HG02973 (cell line): ENCODE results near the gene ZFHX3.
"Not testable (repeated sequence)": the region's sequence is repeated elsewhere in the genome, so short reads cannot be mapped to it uniquely, and the experiment has no call there.

Experiments
- ATAC-seq: cut with Tn5 transposase; IDR thresholded peaks from one replicate; pipeline ENCODE4 v1.9.1; 2021; ENCODE audit warnings: moderate library complexity; ENCODE audit not compliant: unreplicated experiment

The ZFHX3 gene

GRCh38 chr16:73047536-73048291 lies at the start of gene ZFHX3:
TSS of gene ZFHX3 (minus strand) at chr16:73048128. CDS start at chr16:72960145, 87,983 bp downstream.
- peak; percentile 62 for ATAC-seq

- ATAC-seq = no peak
Observed at GRCh38 chr16:73096510-73096909, 48.6 kb upstream of the ZFHX3 start.

- ATAC-seq = no peak
Observed at GRCh38 chr16:73095885-73096421, 48.0 kb upstream of the ZFHX3 start.

GRCh38 chr16:73095142-73095820 lies 47.4 kb upstream of the ZFHX3 start:
- no peak for ATAC-seq

GRCh38 chr16:73094371-73094770 lies 46.4 kb upstream of the ZFHX3 start:
- no peak for ATAC-seq

GRCh38 chr16:73093146-73094144 lies 45.5 kb upstream of the ZFHX3 start:
- no peak for ATAC-seq

- ATAC-seq = no peak
Observed at GRCh38 chr16:73092236-73092781, 44.4 kb upstream of the ZFHX3 start.

- ATAC-seq = no peak
Observed at GRCh38 chr16:73091174-73091573, 43.2 kb upstream of the ZFHX3 start.

GRCh38 chr16:73089420-73089819 lies 41.5 kb upstream of the ZFHX3 start:
- no peak for ATAC-seq

- no peak for ATAC-seq
Observed at GRCh38 chr16:73086108-73086507, 38.2 kb upstream of the ZFHX3 start.

- ATAC-seq = no peak
Observed at GRCh38 chr16:73083271-73083670, 35.3 kb upstream of the ZFHX3 start.

- not testable (repeated sequence) for ATAC-seq
Observed at GRCh38 chr16:73082634-73083051, 34.7 kb upstream of the ZFHX3 start.

- ATAC-seq = no peak
Observed at GRCh38 chr16:73080931-73081330, 33.0 kb upstream of the ZFHX3 start.

- ATAC-seq = no peak
Observed at GRCh38 chr16:73076324-73076810, 28.4 kb upstream of the ZFHX3 start.

GRCh38 chr16:73074382-73074781 lies 26.5 kb upstream of the ZFHX3 start:
- ATAC-seq = no peak

GRCh38 chr16:73072051-73072450 lies 24.1 kb upstream of the ZFHX3 start:
- ATAC-seq = not testable (repeated sequence)

- ATAC-seq = no peak
Observed at GRCh38 chr16:73071131-73071940, 23.4 kb upstream of the ZFHX3 start.

GRCh38 chr16:73069581-73070262 lies 21.8 kb upstream of the ZFHX3 start:
- ATAC-seq = no peak
